Activated CD4-positive, CD25-positive, alpha-beta regulatory T cell treated with anti-CD3 and anti-CD28 coated beads, Interleukin-2, amount 50 U/mL, for 16 hours (primary cell): Measurements from ENCODE around the gene PPP2R5C.
"Not testable (repeated sequence)": the region's sequence is repeated elsewhere in the genome, so short reads cannot be mapped to it uniquely, and the experiment has no call there.

Experiments
- DNase-seq: peaks from one replicate; pipeline ENCODE4 v3.0.0-alpha.2; 2020; ENCODE audit warnings: low read depth, low spot score

PPP2R5C gene

DNA sequence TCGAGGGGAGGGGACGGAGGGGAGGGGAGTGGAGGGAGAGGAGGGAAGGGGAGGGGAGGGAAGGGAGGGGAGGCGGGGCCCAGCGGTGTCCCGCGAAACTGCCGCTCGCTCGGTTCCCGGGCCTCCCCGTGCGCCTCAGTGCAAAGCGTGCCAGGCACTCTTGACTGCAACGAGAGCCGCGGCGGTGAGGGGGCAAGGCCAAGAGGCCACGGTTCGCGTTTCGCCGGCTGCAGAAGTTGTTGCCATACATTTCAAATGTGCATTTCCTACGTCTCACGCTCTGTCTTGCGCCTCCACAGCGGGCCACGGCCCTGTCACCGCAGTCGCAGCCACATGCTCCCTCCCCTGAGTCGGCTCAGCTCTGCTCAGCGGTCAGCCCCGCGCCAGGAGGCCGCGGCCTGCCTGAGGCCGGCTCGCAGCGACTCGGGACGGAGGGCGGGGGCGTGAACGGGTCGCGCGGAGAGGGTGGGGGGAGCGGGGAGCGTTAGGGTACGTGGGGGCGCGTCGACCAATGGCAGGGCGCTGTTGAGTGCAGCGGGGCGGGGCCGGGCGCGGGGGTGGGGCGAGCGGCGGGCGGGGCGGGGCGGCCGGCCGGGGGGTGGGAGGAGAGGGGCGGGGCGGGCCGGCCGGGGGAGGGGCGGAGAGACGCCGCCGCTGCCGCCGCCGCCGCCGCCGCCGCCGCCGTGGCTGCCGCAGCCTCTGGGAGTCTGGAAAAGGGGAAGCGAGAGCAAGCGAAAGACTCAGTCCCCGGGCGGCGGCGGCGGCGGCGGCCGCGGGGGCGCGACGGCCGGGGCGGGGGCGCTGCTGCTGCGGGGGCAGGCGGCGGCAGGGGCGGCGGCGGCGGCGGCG is at the start of gene PPP2R5C:
PPP2R5C (plus strand) TSS at position 678 of the 849 bp plus-strand sequence. CDS start 185 bp downstream, outside the sequence.
- peak; percentile 83 for DNase-seq

DNA sequence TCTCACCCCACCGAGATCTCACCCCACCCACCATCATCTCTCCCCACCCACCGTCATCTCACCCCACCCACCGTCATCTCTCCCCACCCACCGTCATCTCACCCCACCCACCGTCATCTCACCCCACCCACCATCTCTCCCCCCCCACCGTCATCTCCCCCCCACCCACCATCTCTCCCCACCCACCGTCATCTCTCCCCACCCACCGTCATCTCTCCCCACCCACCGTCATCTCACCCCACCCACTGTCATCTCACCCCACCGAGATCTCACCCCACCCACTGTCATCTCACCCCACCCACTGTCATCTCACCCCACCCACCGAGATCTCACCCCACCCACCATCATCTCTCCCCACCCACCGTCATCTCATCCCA is 49.7 kb upstream of the PPP2R5C start:
- DNase-seq = not testable (repeated sequence)

DNA sequence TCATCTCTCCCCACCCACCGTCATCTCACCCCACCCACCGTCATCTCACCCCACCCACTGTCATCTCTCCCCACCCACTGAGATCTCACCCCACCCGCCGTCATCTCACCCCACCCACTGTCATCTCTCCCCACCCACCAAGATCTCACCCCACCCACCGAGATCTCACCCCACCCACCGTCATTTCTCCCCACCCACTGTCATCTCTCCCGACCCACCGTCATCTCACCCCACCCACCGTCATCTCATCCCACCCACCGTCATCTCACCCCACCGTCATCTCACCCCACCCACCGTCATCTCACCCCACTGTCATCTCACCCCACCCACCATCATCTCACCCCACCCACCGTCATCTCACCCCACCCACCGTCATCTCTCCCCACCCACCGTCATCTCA is 49.2 kb upstream of the PPP2R5C start:
- not testable (repeated sequence) for DNase-seq

DNA sequence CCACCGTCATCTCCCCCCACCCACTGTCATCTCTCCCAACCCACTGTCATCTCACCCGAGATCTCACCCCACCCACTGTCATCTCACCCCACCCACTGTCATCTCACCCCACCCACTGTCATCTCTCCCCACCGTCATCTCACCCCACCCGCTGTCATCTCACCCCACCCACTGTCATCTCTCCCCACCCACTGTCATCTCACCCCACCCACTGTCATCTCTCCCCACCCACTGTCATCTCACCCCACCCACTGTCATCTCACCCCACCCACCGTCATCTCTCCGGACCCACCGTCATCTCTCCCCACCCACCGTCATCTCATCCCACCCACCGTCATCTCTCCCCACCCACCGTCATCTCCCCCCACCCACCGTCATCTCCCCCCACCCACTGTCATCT is 48.4 kb upstream of the PPP2R5C start:
- DNase-seq = not testable (repeated sequence)

DNA sequence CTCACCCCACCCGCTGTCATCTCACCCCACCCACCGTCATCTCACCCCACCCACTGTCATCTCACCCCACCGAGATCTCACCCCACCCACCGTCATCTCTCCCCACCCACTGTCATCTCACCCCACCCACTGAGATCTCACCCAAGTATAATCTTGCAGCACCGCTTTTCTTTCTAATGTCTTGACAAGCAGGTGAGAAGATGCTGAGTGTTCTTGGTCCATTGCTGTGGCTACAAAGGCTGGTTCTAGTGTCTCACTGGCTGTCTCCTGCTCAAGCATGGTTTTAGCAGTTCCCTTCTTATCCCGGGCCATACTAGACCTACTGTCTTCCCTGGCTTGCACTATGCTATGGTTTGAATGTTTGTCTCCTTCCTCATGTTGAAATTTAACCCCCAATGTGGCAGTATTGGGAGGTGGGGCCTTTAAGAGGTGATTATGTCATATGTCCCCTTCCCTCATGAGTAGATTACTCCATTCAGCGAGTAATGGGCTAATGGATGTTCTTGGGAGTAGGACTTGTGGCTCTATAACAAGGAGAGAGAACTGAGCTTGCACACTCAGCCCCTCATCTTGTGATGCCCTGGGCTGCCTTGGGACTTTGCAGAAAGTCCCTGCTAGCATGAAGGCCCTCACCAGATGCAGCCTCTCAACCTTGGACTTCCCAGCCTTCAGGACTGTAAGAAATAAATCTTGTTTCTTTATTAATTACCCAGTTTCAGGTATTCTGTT is 47.7 kb upstream of the PPP2R5C start:
- no peak for DNase-seq

DNA sequence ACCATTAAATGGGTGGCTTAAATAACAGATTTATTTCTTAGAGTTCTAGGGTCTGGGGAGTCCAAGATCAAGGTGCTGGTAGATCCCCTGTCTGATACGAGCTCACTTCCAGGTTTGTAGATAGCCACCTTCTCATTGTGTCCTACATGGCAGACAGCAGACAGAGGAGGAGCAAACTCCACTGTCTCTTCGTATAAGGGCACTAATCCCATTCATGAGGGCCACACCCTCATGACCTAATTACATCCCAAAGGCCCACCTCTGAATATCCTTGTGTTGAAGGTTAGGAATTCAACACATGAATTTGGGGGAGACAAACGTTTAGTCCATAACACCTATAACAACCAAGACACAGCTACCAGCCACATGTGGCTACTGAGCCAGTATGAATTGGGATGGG is 47.1 kb upstream of the PPP2R5C start:
- no peak for DNase-seq

DNA sequence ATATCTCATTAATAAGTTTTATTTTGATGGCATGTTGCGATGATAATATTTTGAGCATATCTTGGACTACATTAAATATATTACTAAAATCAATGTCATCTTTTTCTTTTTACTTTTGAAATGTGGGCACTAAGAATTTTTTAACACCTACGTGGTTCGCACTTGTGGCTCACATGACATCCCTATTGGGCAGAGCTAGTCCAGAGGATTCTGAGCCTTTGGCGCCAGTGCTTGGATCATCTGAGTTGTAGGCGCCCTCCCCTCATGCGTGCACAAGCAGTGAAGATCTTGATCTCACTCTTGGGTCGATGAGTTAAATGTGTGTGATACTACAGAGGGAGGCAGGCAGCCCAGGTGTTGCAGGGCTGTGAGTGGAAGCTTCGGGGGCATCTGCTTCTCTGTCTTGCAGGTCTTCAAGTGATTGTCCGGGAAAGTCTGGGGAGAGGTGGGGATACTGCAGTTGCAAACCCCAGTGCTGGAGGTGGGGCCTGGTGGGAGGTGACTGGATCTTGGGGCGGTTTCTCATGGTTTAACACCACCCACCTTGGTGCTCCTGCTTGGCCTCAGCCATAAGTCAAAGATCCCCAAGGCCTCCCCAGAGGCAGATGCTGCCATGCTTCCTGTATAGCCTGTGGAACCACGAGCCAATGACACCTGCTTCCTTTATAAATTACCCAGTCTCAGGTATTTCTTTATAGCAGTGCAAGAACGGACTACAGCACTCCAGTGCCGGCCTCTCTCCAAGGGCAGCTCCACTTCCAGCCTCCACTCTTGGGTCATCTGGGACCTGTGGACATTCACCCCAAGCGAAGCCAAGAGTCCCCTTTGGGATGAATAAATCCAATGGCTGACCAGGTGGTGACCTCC is 46.1 kb upstream of the PPP2R5C start:
- no peak for DNase-seq

DNA sequence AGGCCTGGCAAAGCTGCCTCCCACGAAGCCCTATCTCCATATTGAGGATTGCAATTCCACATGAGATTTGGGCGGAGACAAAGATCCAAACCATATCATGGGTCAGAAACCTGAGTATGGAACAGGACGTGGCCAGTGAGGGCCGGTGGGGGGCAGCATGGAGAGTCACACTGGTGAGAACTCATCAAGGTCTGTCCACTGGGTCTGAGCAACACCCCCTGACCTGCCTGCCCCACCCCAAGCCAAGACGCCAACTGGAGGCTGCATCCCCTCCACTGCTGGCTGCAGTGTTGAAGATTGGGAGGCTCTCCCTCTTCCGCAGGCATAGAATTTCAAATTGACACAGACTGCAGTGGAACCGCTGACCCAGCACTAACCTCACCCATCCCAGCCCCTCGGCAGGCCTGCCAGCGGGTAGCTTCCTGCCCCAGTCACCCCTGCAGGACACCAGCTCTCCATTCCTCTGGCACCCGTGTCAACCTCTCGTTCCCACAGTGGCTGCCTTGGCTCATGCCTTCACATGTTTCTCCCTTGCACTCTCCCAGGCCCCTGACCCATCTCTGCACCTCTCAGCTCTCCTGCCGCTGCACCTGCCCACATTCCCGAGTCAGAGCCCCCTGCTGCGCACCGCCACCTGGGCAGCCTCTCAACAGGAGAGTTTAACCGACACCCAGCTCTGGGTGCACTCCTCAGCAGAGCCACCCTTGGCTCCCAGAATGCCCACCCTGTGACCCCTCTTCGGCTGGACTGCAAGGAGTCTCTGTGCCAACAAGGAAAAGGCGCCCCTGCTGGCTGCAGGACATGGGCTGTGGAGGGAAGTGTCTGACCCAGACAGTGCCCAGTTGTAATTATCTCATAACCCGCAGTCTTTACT is 45.2 kb upstream of the PPP2R5C start:
- no peak for DNase-seq

DNA sequence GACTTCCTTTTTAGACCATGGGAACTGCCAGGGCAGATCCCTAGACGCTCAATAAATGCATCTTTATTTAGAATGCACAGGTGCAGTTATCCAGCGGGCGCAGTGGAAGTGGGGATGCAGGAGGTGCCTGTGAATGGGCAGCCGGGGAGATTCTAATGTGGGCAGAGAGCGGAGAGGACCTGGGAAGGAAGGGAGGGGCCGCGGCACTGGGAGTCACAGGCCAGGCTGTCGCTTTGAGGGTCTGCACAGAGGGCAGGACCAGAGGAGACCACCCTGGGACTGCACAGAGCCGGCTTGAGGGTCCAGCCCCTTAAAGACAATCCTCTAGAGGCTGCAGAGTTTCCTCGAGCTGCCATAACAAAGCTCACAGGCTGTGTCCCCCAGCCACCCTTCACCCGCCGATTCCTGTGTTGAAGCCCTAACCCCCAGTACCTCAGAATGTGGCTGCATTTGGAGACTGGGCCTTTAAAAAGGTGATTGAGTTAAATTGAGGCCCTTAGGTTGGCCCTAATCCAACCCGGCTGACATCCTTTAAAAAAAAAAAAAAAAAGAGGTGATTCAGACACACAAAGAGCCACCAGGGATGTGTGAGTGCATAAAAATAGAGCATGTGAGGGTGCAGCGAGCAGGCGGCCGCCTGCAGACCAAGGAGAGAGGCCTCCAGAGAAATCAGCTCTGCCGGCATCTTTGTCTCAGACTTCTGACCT is 44.4 kb upstream of the PPP2R5C start:
- no peak for DNase-seq

DNA sequence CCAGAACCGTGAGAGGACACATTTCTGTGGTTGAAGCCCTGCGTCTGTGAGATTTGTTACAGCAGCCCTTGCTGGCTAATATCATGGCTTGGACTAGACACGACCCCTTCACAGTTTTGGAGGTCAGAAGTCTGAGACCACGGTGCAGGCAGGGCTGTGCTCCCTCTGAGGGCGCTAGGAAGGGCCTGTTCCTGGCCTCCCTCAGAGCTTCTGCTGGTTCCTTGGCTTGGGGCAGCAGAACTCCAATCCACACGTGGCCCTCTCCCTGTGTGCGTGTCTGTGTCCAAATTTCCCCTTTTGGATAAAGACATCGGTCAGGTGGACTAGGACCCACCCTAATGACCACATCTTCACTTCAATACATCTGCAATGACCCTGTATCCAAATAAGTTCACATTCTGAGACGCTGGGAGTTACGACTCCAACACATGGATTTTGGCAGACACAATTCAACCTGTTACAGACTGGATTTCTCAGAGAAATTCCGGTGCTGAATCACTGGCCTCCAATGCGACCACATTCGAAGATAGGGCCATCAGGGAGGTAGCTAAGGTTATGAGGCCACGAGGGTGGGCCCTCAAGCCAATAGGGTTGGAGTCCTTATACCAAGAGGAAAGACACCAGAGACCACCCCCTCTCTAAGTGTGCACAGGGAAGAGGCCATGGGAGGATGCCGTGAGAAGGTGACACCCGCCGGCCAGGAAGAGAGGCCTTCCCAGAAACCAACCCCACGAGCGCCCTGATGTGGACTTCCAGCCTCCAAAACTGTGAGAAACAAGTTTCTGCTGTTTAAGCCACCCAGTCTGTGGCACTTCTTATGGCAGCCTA is 43.6 kb upstream of the PPP2R5C start:
- DNase-seq = no peak

DNA sequence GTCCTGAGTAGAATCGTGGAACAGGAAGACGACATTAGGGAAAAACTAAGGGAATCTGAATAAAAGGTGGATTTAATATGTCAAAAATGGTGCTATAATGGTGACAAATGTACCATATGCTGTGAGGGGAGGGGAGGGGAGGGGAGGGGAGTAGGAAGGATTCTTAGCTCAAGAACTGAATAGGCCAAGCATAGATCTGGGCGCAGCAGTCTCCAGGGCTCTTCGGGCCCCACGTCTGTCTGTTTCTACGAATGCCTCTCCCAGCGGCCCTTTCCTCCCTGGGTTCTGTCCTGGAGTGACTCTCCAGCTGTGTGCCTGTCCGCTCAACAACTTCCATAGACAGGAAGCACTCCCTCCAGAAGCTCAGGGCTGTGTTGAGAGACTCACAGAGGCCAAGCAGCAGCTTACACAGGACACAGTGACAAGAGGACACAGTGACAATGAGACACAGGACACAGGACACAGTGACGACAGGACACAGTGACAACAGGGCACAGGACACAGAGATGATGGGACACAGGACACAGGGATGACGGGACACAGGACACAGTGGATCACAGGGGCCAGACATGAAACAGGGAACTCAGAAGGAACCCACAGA is 42.4 kb upstream of the PPP2R5C start:
- DNase-seq = no peak

DNA sequence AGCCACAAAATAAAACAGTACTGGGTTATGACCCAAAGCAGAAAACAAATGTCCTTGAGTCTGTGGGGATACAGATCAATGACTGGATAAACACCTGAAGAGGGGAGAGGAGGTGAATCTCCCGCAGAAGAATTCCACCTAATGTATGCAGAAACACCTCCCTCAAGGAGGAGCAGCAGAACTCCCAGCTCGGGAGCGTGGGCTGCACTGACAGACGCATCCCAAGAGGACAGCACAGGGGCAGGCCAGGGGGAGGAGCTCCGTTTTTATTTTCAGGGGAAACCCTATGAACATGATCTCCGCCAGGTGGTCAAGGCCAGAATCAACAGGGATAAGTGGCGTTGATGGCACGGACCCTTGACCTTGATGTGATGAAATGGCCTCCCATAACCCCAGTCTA is 41.8 kb upstream of the PPP2R5C start:
- DNase-seq = no peak

DNA sequence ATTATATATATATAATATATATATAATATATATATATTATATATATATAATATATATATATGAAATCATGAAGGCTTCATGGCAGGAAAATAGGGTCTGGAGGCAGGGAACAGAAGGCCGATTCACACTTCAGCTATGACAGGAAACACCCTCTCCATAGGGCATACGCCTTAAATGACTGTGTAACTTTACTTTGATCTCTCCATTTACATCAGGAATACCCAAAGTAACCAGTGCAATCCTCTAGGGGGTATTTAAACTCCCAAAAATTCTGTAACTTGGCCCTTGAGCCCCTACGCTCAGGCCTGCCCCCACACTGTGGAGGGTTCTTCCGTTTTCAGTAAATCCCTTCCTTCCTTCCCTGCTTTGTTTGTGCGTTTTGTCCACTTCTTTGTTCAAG is 40.4 kb upstream of the PPP2R5C start:
- no peak for DNase-seq

DNA sequence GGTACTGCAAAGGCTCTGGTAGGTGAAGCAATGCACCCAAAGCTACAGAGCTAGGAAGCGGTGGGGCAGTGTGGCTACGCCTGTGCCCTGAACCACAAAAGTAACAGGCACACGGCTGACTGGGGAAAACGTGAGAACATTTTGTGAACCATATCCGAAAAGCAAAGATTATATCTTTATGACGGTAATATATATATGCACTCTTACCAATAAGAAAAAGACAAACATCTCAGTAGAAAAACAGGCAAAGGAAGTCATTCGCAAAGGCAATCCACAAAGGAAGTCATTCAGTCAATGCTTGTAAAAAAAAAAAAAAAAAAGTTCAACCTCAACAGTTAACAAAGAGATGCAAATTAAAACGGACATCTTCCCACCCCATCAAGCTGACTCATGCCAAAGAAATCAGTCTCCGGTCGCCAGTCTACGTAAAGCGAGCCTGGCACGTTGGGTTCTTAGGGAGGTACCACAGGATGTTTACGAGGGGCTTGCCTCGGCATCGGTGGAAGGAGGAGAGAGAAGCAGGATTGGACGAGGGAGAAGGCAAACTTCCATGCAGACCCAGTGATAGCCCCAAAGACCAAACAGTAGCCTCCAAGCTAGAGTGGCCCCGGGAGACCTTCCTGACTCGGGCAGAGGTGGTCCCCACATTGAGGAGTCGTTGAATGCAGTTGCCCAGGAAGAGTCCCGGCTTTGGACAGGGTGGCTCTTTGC is 39.4 kb upstream of the PPP2R5C start:
- peak; percentile 52 for DNase-seq

DNA sequence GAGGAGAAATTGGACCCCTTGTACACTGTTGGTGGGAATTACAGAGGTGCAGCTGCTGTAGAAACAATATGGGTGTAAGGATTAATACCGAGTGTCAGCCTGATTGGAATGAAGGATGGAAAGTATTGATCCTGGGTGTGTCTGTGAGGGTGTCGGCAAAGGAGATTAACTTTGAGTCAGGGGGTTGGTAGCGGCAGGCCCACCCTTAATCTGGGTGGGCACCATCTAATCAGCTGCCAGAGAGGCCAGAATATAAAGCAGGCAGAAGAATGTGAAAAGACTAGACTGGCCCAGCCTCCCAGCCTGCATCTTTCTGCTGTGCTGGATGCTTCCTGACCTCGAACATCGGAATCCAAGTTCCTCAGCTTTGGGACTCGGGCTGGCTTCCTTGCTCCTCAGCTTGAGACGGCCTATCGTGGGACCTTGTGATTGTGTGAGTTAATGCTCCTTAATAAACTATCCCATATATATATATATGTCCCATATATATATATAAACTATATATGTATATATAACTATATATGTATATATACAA is 38.4 kb upstream of the PPP2R5C start:
- no peak for DNase-seq

DNA sequence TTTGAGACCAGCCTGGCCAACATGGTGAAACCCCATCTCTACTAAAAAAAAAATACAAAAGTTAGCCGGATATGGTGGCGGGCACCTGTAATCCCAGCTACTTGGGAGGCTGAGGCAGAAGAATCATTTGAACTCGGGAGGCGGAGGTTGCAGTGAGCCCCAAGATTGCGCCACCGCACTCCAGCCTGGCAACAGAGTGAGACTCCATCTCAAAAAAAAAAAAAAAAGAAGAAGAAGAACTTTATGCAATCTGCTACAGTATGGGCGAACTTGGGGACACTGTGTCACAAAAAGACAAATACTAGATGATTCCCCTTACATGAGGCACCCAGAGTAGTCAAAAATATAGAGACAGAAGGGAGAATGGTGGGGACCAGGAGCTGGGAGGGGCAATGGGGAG is 35.9 kb upstream of the PPP2R5C start:
- not testable (repeated sequence) for DNase-seq

DNA sequence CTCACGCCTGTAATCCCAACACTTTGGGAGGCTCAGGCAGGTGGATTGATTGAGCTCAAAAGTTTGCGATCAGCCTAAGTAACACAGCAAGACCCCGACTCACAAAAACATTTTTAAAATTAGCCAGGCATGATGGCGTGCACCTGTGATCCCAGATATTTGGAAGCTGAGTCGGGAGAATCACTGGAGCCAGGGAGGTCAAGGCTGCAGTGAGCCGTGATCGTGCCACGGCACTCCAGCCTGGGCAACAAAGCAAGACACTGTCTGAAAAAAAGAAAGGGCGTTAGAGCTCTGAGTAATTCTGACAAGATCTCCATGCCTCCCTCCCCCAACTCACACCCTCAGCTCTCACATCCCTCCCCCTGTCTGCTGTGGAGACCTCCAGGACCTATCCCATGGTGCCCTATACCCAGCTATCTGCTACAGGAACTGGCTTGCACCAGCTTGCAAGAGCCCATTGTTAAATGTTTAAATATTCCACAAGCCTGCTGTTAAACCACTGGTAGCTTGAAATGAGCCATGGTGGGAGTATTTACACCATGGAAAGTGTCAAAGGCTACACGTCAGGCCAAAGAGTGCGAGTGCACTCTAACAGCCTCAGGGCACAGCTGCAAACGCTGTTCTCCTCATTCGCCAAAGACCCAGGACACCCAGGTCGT is 35.1 kb upstream of the PPP2R5C start:
- DNase-seq = no peak

DNA sequence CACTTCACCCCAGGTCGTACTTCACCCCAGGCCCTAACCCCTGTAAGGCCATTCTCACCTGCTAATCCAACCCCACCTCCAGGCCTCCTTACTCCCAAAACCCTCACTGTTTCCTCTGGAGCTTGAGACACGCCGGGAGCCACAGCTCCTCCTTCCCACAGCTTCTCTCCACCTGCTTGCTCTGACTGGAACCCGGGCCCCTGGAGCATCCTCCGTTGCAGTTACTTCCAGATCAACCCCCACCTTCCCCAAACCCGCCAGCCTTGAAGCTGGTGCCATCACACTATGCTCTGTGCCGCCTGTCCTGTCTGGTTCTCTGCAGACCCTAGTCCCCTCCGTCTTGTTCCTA is 34.6 kb upstream of the PPP2R5C start:
- no peak for DNase-seq
